ACHN (cell line): ENCODE measurements around the gene HSP90AB1.
"Not testable (repeated sequence)": the region's sequence is repeated elsewhere in the genome, so short reads cannot be mapped to it uniquely, and the experiment has no call there.

Experiments used
- DNase-seq: peaks from one replicate; pipeline ENCODE4 v3.0.0-alpha.2; 2015
- in situ Hi-C: cut with HindIII; loops from 2 replicates; pipeline ENCODE4 v1.10.0; 2017; ENCODE audit warnings: low sequenced_read_pairs, low pct_ligation_motif_present, low pct_unique_long_range_greater_than_20kb

The HSP90AB1 gene

DNA sequence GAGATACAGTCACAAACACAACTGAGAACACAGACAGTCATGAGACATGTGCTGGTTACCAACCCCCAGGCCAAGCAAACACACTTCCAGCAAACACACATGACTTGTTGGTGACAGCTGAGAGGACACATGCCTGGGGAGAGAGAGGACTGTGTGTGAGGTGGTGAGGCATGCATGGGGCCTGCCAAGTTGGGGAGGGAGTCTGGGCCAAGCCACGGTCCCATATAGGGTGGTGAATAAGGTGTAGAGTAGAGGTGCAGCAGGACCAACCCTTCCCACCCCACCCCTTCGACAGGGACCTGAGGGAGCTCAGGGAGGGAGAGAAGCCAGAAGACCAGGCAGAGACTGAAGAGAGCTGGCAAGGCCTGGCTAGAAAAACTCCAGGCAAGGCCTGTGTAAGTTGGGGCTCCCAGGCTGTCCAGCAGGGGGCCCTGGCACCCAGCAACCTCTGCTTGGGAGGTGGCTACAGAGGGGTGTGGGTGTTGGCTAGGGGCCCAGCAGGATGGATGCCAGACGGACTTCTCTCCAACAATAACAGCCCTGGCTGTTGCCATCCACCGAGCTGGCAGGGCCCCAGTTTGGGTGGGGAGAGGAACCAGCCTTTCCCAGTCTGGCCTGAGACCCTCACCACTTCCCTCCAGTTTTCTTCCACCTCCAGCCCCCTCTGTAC is 25.5 kb upstream of the HSP90AB1 start:
- in situ Hi-C loops, result no loop called here
- DNase-seq, result peak; percentile 89

DNA sequence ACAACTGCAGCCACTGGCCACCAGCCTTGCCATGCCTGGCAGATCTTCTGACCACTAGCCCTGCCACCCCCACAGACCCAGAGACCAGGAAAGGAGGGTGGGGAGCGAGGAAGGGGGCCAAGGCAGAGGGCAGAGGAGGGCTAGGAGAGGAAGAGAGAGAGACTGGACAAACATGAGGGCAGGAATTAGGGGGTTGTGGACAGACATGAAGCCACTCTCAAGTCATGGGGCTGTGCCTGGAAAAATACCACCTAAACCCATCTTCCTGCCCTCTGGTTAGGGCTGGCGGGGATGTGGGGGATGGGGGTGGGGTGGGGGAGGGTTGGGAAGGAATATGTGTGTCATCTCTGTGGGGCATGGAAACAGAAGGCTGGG is 25.0 kb upstream of the HSP90AB1 start:
- DNase-seq, result no peak

DNA sequence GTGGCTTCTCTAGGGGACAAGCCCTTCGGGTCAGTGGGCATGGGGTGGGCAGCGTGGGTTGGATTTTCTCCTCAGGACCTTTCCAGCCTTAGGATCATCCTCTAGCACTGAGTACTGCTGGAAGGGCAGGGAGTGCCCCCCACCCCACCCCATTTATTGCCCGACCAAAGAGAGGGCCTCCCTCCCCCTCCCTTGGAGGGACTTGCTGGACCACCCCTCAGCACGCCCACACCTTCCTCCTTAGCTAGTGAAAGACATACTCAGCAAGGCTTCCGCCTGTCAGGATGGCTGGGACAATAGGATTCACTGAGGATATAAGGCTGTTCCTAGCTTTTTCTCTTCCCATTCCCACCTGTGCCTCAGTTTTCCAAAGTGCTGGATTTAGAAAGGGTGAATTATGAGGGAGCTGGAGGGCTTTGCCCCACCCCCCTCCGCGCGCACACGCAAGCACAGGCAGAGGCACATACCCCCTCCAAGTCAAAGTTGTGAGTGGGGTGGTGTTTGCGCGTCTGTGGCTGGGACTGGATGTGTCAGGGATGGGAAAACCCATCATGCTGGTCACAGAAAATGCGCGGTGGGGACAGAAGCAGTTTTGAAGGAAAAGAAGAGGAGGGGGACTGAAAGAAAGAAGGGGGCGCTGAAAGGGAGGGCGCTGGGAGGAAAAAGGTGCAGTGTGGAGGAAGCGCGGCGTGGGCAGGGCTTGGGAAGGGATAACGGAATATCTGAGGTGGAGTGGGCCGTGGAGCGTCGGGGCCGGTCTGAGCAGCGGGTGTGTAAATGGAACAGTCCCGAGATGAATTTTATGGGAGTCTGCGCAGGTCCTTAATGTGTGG is 24.2 kb upstream of the HSP90AB1 start:
- in situ Hi-C loops, result no loop called here
- peak; percentile 23 for DNase-seq

More for the DNA sequence above, 25.0 kb upstream of the HSP90AB1 start:
- in situ Hi-C loops, result no loop called here

DNA sequence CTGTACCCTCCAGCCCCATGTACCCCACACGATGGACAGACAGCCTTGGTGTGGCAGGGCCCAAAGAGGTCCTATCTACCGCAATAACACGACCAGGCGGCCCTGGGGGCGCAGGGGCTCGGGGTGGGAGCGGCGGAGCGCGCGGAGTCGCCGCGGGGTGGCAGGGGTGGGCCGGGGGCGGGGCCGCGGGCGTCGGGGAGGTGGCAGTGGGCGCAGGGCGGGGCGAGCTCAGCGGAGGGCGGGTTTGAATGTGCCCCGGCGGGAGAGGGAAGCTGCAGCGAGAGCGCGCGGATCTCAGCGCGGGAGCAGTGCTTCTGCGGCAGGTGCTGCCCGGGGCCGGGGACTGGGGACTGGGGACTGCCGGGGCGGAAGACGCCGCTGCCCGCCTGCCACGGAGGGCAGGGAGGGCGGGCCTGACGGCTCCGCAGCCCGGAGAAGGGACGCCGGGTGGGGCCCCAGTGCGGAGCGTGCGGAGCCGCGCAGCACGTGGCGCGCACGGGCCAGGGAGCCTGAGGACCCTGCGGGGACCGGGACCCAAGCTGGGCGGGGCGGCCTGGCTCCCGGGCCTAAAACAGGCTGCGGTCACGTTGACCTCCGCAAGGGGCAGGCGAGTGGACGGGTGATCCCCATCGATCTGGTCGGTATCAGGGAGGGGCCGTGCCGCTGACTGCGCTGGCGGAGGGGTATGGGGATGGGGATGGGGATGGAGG is 23.4 kb upstream of the HSP90AB1 start, which contains the start of gene SLC29A1:
TSS of gene SLC29A1 (plus strand) at position 277 of the 710 bp plus-strand sequence. CDS start 3,719 bp downstream, outside the sequence.
- DNase-seq, result peak; percentile 72
- in situ Hi-C loops, result no loop called here

DNA sequence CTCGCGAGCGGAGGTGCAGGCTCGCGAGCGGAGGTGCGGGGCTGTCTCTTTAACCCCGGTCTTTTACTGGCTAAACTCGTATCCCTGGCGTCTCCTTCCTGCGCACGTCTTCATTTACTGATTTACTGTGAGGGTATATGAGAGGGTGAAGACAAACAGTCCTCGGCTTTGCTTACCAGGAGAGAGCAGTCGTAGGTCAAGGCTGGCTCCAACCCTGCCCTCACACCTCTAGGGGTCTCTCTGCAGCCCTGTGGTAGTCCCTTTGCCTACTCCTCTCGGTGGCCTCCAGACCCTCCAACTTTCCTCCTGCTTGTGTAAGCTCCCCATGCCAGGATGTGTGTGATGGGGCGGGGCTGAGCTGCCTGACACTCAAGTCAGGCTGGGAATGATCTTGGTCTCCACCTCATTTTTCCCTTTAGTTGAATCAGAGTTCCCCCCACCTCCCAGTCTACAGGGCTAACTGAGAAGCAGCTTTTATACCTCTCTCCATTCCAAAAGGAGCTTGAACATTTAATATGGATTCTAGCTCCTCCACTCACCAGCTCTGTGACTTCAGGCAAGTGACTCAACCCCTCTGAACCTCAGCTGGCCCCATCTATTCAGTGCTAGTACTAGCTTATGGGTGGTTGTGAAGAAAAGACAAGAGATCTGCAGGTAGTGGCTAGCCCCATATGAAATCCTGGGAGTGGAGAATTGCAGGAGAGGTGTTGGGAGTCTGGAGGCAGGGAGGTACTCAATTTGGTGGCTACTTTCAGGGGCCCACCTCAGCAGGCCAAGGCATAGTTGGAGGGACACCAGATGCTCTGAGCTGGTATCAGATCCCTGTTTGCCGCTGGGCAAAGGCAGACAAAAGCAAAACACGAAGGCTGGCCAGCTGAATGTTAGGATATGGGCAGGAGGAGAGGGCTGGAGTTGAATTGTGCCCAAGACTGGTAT is 22.6 kb upstream of the HSP90AB1 start:
- DNase-seq, result peak; percentile 15
- in situ Hi-C loops, result no loop called here

DNA sequence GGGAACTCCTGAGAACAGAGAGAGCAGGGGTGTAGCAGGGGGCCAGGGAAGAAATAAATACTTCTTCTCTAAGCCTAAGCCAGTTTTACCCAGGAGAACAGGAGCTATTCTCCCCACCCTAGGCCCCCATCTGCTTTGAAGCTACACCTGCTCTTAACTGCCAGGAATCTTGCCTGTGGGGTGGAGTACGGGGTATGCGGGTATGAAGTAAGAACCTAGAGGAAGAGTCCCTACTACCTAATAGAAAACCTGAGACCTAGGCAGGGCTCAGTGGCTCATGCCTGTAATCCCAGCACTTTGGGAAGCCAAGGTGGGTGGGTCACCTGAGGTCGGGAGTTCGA is 22.0 kb upstream of the HSP90AB1 start:
- in situ Hi-C loops, result no loop called here
- no peak for DNase-seq

DNA sequence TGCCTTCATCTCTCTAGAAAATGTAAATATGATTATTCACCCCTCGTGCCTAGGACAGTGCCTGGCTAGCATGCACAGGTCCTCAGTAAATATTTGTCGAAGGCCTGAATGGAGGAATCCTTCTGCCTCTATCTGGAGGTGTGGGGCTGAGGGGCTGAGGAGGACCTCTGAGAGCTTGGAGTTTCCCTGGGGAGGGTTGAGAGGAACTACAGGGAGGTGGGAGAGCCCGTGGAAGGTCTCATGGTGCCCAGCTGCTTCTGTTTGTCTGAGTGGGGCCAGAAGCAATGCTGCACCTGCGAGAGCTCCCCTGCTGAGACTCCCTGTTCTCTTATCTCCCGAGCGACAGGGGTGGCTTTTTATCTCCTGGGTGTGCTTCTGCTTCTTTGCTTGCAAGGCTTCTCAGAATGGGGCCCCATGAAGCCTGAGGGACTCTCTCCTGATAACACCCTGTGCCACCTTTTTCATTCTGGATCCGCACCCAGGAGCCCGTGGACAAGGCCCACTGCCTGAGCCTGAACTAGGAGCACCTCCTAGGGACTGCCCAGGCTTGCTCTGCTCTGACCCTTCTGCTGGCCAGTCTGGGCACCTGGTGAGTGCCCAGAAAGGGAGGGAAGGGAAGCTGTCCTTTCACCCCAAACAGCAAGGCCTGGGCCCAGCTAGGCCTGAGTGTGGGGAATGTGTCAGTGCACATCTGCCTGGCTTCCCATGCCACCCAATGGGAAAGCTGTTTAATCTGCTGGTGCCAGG is 21.1 kb upstream of the HSP90AB1 start:
- no peak for DNase-seq
- in situ Hi-C loops, result no loop called here

DNA sequence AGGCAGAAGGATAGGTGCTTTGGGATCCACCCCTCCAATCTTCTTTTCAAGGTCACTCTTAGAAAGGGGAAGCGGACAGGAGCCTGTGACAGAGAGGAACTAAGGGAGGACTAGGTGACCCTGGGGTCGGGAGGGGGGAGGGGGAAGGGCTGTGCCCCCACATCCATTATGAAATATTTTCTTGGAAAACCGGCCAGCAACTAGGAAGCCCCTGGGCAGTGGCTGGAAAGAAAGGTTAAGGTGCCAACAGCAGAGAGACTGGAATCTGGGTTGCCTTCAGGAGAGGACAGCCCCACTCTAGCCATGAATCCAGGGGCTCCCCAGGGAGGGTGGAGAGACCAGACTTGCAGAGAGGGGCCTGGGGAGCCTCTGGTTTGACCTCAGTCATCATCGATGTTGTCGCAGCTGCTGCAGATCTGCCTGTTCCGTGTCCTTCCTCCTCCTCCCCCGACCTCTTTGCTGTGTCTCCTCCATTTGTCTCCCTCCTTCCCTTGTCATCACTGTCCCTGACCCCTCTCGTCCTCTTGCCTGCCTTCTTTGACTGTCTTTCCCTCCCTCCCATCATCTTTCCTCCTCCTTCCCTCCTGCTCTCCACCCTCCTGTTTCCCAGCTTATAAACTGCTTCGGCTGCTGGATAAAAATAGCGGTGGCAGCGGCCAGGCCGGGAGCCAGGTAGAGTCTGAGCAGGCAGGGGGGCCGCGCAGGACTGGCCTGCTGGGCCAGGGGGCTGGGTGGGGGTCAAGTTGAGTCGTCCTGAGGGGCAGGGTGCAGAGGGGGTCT is 20.3 kb upstream of the HSP90AB1 start:
- in situ Hi-C loops, result no loop called here
- DNase-seq, result no peak

DNA sequence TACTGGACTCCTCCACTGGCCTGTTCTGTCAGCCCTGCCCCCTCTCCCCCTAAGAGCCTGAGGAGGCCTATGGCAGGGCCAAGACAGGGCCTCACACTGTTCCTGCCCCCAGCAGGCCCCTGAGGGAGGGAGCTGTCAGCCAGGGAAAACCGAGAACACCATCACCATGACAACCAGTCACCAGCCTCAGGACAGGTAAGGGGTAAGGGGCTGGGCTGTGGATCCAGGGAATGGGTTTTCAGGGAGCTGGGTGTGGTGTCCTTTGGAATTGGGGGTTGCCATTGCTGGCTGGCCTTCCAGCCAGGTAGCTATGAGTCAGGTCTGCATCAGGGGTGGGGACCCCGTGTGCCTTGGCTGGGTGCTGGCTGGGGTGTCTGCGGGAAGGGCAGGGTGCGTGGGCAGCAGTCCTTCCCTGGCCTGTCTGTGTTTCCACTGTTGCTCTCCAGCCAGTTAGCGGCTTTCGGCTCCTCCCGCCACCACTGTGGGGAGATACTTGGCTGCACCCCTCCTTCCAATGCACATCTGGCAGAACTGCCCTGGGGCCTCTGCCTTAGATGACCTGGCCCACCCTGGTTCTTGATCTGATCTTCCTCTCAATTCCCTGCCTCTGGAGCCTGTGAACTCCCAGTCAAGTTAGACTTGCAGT is 19.6 kb upstream of the HSP90AB1 start:
- no peak for DNase-seq
- in situ Hi-C loops, result no loop called here

DNA sequence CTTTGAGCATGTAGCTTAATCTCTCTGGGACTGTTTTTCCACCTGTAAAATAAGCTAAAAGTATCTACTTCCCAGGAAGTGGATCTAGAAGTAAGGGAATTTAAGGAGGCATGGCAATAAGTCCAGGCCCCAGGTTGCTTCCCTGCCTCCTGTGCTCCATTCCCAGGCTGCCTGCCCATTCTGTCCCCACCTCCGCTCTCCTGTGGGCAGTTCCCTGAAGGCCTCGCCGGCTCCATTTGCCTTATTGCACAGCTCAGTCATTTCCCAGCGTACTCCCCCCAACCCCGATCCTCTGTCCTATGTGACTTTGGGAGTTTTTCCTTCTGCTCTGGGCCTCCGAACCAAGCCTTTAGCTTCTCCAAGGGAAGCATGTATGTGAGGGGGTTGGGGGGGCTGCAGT is 18.9 kb upstream of the HSP90AB1 start:
- in situ Hi-C loops, result no loop called here
- no peak for DNase-seq

DNA sequence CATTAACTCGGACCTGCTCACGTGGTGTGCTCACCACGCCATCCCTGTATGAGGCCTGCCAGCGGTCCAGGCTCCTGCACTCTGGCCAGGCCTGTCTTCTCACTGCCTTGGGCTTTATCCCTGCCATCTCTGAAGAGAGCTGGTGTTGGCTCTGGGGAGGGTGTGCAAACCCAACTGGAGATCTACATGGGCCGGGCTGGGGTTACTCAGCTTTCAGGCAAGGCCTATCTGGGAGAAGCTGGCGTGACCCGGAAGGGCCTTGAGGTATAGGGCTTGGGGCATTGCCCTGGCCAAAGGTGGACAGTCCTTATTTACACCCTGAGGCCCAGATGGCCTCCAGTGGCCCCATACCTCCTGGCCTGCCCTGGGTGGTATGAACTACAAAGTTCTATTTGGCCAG is 18.5 kb upstream of the HSP90AB1 start:
- in situ Hi-C loops, result no loop called here
- DNase-seq, result no peak

DNA sequence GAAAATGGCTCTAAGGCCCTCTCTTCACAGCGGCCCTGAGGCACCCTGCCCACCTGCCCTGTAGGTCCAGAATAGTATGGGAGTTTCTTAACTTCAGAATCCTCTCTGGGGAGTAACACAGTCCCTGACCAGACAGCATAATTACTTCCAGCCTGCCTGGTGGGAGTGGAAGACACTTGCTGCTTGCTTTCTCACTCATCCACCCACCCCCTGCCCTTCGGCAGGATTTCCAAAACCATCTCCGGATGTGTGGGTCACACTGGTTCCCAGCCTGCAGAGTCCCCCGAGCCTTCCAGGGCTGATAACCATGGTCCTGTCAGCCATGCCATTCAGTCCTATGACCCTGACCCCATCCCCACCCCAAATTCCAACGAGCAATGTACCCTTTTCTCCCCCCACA is 18.1 kb upstream of the HSP90AB1 start:
- in situ Hi-C loops, result no loop called here
- no peak for DNase-seq

DNA sequence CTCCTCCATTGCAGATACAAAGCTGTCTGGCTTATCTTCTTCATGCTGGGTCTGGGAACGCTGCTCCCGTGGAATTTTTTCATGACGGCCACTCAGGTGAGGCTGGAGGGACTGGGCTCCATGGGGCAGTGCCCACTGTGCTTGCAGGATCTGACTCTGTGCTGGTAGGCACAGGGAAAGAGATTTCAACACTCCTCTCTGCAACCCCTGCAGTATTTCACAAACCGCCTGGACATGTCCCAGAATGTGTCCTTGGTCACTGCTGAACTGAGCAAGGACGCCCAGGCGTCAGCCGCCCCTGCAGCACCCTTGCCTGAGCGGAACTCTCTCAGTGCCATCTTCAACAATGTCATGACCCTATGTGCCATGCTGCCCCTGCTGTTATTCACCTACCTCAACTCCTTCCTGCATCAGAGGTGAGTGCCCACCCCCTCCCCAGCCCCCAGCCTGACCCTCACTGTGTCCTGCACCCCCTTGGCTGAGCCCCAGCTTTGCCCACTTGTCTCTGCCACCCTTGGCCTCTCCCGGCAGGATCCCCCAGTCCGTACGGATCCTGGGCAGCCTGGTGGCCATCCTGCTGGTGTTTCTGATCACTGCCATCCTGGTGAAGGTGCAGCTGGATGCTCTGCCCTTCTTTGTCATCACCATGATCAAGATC is 17.4 kb upstream of the HSP90AB1 start:
- no peak for DNase-seq
- in situ Hi-C loops, result no loop called here

DNA sequence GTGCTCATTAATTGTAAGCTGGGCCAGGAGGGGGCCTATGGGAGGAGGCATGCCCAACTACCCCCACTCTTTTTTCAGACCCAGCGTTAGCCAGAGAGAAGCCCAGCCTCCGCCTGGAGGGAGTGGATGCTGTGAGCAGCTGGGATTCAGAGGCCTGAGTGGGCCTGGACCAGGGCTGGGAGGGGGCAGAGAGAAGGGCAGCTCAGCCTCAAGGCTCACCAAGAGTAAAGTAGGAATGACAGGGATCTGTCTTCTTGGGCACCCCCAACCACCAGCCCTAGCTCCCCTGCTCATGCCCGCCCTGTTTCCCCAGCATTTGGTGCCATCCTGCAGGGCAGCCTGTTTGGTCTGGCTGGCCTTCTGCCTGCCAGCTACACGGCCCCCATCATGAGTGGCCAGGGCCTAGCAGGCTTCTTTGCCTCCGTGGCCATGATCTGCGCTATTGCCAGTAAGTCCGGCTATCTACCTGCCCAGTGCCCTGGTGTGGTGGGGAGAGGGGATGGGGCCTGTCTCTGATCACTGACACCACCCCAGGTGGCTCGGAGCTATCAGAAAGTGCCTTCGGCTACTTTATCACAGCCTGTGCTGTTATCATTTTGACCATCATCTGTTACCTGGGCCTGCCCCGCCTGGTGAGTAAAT is 16.7 kb upstream of the HSP90AB1 start:
- no peak for DNase-seq
- in situ Hi-C loops, result no loop called here

DNA sequence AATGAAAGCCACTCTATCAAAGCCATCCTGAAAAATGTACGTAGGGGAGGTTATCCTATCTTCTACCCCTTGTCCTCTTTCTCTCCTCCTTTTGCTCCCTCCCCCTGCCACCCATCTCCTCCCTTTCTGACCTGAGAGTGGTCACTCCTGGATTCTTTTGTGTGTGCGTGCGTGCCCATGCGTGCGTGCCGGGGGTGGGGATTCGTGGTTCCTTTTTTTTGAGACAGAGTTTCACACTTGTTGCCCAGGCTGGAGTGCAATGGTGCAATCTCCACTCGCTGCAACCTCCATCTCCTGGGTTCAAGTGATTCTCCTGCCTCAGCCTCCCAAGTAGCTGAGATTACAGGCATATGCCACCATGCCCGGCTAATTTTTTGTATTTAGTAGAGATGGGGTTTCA is 15.5 kb upstream of the HSP90AB1 start:
- in situ Hi-C loops, DNase-seq: not testable (repeated sequence)
